Endodermal cell (in vitro differentiated cells): Measurements from ENCODE around the gene LBX2. TPM values are rescaled to one million over a fixed set of nuclear protein-coding genes. Genes with fewer than 3 reads are reported as not detected.

ENCODE experiments used
- DNase-seq: peaks from one replicate; pipeline ENCODE4 v3.0.0-alpha.2; 2017
- H3K27ac ChIP-seq: 2 replicates; pipeline ENCODE4 v1.5.1; 2013; ENCODE audit warnings: mild to moderate bottlenecking, low read depth, low read length, moderate library complexity
- H3K27me3 ChIP-seq: 2 replicates; pipeline ENCODE4 v1.6.1; 2013; ENCODE audit warnings: mild to moderate bottlenecking, low read length, moderate library complexity; ENCODE audit not compliant: insufficient read depth, control insufficient read depth, poor library complexity, severe bottlenecking
- H3K36me3 ChIP-seq: 2 replicates; pipeline ENCODE4 v1.7.0; 2013; ENCODE audit warnings: mild to moderate bottlenecking, low read length, moderate library complexity; ENCODE audit not compliant: control insufficient read depth, insufficient read depth
- H3K4me1 ChIP-seq: one replicate; pipeline ENCODE4 v1.7.0; 2013; ENCODE audit warnings: low read length; ENCODE audit not compliant: control insufficient read depth, insufficient read depth
- H3K4me3 ChIP-seq: 2 replicates; pipeline ENCODE4 v1.5.1; 2013; ENCODE audit warnings: mild to moderate bottlenecking, low read length, moderate library complexity
- H3K9ac ChIP-seq: 2 replicates; pipeline ENCODE4 v1.6.1; 2013; ENCODE audit warnings: mild to moderate bottlenecking, low read length, moderate library complexity; ENCODE audit not compliant: poor library complexity, severe bottlenecking; ENCODE audit errors: extremely low read depth
- H3K9me3 ChIP-seq: 2 replicates; pipeline ENCODE4 v1.6.1; 2013; ENCODE audit warnings: mild to moderate bottlenecking, low read length, moderate library complexity; ENCODE audit not compliant: control insufficient read depth
- H3K27ac Mint-ChIP-seq: 2 replicates; pipeline ENCODE4 v1.8.0; 2020; ENCODE audit warnings: mixed read lengths
- H3K27me3 Mint-ChIP-seq: 2 replicates; pipeline ENCODE4 v1.8.0; 2021; ENCODE audit warnings: mild to moderate bottlenecking, mixed read lengths; ENCODE audit not compliant: insufficient read depth
- H3K36me3 Mint-ChIP-seq: 2 replicates; pipeline ENCODE4 v1.8.0; 2020; ENCODE audit warnings: low read depth, mixed read lengths
- H3K4me1 Mint-ChIP-seq: 2 replicates; pipeline ENCODE4 v1.8.0; 2020; ENCODE audit warnings: mixed read lengths
- H3K4me3 Mint-ChIP-seq: 2 replicates; pipeline ENCODE4 v1.8.0; 2020; ENCODE audit warnings: mild to moderate bottlenecking, moderate library complexity, mixed read lengths
- H3K9me3 Mint-ChIP-seq: 2 replicates; pipeline ENCODE4 v1.8.0; 2020; ENCODE audit warnings: mild to moderate bottlenecking, mixed read lengths
- CTCF ChIP-seq: fragments of 200-600 bp; sonication (generic); conservative IDR thresholded peaks from 2 replicates; pipeline ENCODE4 v1.5.0; 2021; ENCODE audit warnings: antibody characterized with exemption, mild to moderate bottlenecking
- WGBS, 2 experiments: methylation state at CpG; one replicate each; pipeline versions ENCODE4 v1.1.5 to v1.1.7; 2013; ENCODE audit warnings: missing lambda C conversion rate in 2 of 2, mixed read lengths in 1 of 2; ENCODE audit not compliant: insufficient coverage in 1 of 2, insufficient read length in 1 of 2; 5-methylcytosine and 5-hydroxymethylcytosine counted together
- total RNA-seq, 2 donors: library from RNA; stranded (reverse); fragmentation: NEBNext Ultra II Directional in 1 of 2; extraction: Animal tissue kit (Norgen Biotek cat#: 25700) in 1 of 2; gene quantifications; 2 replicates in 1 of 2; 3 replicates in 1 of 2; pipeline ENCODE4 v1.2.1, GENCODE V29; 2021

The LBX2 gene
- total RNA-seq, 2 donors from 2014 or later: 1.3 to 1.6 TPM

DNA sequence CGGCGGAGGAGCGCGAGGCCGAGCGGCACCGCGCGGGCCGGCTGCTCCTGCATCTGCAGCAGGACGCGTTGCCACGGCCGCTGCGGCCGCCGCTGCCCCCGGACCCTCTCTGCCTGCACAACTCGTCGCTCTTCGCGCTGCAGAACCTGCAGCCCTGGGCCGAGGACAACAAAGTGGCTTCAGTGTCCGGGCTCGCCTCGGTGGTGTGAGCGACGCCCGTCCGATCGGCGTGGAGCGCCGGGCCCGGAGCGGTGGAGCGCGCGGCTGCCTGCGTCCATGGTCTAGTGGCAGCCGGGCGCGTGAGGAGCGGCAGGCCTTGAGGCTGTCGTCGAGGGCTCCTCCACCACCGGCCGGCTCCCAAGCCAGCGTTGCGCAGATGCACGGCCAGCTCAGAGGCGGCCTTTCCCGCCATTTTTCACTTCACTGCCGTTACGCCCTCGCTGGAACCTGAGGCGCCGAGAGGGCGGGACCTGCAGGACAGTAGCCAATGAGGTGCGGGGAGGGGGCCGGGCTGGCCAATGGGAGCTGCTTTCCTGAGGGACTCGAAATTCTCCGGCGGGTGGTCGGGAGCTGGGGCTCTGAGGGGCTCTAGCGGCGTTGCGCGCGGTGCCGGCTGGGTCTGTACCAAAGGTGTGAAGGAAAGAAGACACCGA is 16.7 kb upstream of the LBX2 start:
- peak; percentile 95 for DNase-seq
- Mint-ChIP-seq H3K36me3 (peaks cover 2% of the 10 kb centered on the region), H3K27me3 (peaks cover 96% of the 10 kb centered on the region), H3K9me3 (peaks cover 9% of the 10 kb centered on the region), H3K4me1 (peaks cover 9% of the 10 kb centered on the region), H3K4me3 (peak overlapping the region; percentile 44), H3K27ac (no peak overlapping the region)
- TF ChIP-seq CTCF: no peak
- Histone ChIP-seq H3K9ac (no peak overlapping the region), H3K36me3 (no peaks in the 10 kb centered on the region), H3K4me1 (peaks cover 3% of the 10 kb centered on the region), H3K27ac (no peak overlapping the region), H3K27me3 (peaks cover 100% of the 10 kb centered on the region), H3K9me3 (peaks cover 9% of the 10 kb centered on the region), H3K4me3 (no peak overlapping the region)
- 4 to 11% methylated on average over 32 to 72 of the region's 72 CpGs for WGBS, 2 experiments

- Mint-ChIP-seq H3K27ac (no peak overlapping the region), H3K4me1 (peaks cover 9% of the 10 kb centered on the region)
These were observed 16.0 kb upstream of the LBX2 start for GRCh38 chr2:74515271-74515980.

More at GRCh38 chr2:74515271-74515980, 16.0 kb upstream of the LBX2 start:
- Mint-ChIP-seq H3K27me3 (peaks cover 96% of the 10 kb centered on the region), H3K4me3 (peak overlapping the region; percentile 44), H3K9me3 (peaks cover 9% of the 10 kb centered on the region), H3K36me3 (peaks cover 2% of the 10 kb centered on the region)
- peak; percentile 25 for TF ChIP-seq CTCF
- H3K36me3 ChIP-seq: no peaks in the 10 kb centered on the region
- peak; percentile 85 for DNase-seq
- 7 to 8% methylated on average over 24 to 60 of the region's 60 CpGs for WGBS, 2 experiments
- H3K4me1 ChIP-seq: peaks cover 3% of the 10 kb centered on the region
- H3K9ac ChIP-seq: no peak overlapping the region
- no peak overlapping the region for H3K4me3 ChIP-seq
- H3K27me3 ChIP-seq: peaks cover 100% of the 10 kb centered on the region
- peaks cover 9% of the 10 kb centered on the region for H3K9me3 ChIP-seq
- no peak overlapping the region for H3K27ac ChIP-seq
